T-helper 1 cell (primary cell): ENCODE data around the gene RIC8A.

Experiments used
- DNase-seq, 5 donors: peaks; one replicate each; pipeline ENCODE4 v3.0.0-alpha.2; 2012 to 2020

The RIC8A gene

DNA sequence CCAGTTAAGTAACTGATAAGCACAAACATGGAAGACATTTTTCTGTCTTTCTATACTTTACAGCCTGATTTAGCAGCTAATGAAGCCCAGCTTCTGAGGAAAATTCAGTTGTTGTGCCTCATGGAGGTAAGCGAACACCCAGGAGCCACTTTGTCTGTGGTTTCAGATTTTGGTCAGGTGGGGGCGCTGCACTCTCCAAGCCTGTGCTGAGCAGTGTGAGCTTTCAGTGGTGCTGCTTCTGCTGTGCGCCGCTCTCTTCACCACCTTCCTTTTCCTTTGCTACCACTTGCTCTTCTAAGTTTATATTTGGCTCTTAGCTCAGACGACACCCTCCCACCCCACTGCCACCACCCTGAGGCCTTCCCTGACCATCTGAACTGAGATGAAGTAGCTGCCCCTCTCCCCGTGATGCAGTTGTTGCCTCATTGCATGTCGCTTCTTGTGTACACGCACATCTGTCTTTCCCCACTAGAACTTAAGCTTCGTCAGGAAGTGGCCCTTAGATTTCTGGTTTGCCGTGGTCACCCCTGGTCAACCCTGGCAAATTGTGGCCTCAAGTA lies 43.3 kb downstream of the RIC8A start:
- peak; percentile 46 to 76 (median 70) for DNase-seq

GRCh38 chr11:251550-251949 lies 44.0 kb downstream of the RIC8A start:
- no peak for DNase-seq

DNA sequence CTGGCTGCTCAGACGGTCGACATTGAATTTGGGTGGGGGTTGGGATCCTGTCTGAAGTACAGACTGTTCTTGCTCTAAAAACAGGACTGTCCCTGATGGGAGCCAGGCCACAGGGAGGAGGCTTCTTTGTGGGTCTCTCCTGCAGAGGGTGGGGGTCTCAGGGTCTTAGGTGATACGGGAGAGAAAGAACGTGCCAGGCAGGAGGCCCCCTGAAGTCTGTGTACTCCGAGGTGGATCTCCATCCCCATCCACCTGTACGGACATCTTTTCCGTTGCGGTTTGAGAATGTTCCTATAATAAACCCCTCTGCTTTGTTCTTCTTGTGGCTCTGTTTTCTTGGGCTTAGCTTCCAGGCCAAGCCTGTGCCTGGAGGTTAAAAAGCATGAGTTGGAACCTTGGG lies 45.2 kb downstream of the RIC8A start:
- no peak for DNase-seq

DNA sequence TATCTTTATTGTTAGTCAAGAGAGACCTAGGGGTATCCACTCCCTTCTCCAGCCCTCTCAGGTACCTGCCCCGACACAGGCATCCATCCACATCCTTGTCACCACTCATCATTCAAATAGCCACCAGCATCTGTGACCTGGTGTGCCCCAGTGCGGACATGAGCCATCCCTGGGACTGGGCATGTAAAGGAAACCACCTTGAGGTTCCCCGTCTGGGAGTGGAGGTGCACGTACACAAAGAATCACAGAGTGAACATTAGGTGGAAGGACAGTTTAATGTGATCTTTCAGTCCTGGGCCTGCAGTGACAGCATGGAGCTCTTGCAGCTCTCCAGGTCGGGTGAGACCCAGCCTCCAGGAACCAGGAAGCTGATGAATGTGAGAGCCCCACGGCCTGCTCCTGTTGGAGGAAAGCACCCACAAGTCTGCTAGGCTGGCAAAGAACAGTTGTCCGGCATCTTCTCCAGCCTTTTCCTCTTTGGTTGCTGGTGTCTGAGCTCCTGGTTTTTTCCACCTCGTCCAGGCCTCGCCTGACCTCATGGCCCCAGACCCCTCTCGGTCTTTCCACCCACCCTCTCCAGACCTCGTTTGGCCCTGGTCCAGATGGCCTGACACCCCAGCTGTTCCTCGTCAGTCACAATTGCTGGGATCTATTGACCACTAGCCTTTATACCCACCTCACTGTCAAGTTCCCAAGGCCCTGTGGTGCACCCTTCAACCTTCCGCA lies 45.8 kb downstream of the RIC8A start:
- no peak for DNase-seq

- DNase-seq: no peak
Measured at GRCh38 chr11:253886-254270, 46.4 kb downstream of the RIC8A start.

DNA sequence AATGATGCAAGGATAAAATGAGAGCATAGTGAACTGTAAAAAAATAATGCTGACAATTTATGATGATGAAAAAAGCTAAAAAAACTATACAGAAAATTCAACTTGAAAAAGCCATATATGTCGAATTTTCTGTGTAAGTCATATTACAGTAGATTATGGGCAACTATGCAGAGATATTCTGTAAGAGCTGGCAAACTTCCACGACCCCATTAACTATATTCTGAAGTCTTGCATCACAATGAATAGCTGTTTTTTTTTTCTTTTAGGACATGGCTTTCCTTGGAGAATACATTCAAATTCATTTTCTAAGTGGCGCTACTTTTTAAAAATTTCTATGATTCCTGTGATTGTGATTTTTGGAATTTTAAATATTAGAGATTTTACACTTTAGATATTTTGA lies 47.7 kb downstream of the RIC8A start:
- DNase-seq: no peak

DNA sequence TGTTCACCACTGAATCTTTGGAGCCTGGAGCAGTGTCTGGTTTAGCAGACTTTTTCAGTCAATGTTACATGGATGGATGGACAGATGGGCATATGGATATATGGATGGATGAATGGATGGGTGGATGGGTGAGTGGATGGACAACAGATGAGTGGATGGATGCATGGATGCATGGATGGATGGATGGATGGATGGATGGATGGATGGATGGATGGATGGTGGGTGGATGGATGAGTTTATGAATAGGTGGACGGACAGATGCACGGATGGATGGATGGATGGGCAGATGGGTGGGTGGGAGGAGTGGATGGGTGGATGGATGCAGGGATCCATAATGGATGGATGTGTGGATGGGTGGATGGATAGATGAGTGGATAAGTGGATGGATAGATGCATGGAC lies 48.3 kb downstream of the RIC8A start:
- no peak for DNase-seq

DNA sequence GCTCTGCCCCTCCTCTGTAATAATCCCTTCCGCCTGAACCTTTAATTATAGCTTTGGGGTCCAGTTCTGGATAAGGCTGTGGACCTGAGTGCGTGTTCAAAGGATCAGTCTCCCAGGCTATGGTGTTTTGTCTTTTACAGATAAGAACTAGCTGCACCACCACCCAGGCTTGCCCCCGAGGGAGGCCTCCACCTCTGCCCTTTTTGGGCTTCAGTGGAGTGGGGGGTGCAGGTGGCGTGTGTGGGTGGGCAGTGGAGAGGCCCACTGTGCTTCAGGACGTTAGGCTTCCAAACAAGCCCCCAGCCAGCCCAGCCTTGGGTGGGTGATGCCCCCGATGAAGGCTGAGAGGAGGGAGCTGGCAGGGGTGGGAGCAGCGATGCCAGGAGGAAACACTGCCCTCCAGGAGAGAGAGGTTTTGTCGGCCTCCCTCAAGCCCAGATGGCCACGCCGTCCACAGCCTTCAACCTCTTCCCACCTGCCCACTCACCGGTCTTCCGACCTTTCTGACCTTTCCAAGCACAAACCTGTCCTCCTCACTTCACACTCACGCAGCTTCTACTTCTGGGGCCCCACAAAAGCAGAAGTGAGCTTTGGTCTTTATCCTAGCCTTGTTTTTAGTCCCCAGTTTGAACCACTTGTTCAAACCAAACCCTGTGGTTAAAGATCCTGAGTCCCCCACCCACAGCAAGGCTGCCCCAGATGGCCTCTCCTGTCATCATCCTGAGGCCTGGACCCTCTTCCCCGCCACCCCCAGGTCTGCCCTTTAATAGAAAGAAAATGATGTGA lies 49.6 kb downstream of the RIC8A start:
- DNase-seq: no peak

DNA sequence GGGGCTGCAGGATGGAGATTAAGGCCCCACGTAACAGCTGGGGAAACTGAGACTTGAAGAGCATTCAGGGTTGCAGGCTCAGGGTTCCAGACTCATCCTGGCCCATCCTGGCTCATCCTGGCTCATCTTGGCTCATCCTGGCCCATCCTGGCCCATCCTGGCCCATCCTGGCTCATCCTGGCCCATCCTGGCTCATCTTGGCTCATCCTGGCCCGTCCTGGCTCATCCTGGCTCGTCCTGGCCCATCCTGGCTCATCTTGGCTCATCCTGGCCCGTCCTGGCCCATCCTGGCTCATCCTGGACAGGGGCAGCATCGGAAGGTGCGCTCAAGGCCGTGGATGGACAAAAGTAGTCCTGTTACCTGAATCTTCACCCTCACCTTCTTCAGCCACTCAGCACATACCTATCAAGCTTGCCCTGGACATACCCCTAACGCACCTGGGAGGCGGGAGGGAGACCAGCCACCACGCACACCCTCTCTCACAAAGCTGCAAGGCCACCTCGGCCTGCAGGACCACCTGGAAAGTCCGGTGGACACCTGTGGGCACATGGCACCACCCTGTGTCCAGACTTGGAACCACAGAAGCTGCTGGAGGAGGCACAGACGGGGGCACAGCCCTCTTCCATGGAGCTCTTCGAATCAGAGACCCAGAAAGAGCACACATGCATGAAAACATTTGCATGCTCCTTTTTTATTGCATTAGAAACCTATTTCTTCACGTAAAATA lies 50.4 kb downstream of the RIC8A start:
- DNase-seq: no peak

GRCh38 chr11:259413-259812 lies 51.9 kb downstream of the RIC8A start:
- no peak for DNase-seq

GRCh38 chr11:261624-262023 lies 54.1 kb downstream of the RIC8A start:
- no peak for DNase-seq
